Measurements from ENCODE around the gene STYXL1.
"Not testable (repeated sequence)": the region's sequence is repeated elsewhere in the genome, so short reads cannot be mapped to it uniquely, and the experiment has no call there.

- not testable (repeated sequence) for TF ChIP-seq CTCF (IDR thresholded peaks at IDR 0.05; ENCODE audit: low read depth, low read length, poor library complexity, severe bottlenecking); EZH2phosphoT487 (IDR thresholded peaks at IDR 0.05; ENCODE audit: borderline replicate concordance, low read length)
Observed at GRCh38 chr7:76093531-76093930, 45.7 kb upstream of the STYXL1 start.
